IMR-90 (cell line): ENCODE results near the gene SNRPD3. TPM values are rescaled to one million over a fixed set of nuclear protein-coding genes. Genes with fewer than 3 reads are reported as not detected.
"Not testable (repeated sequence)": the region's sequence is repeated elsewhere in the genome, so short reads cannot be mapped to it uniquely, and the experiment has no call there.

Experiments
- ATAC-seq: fragments of 200-7000 bp; cut with Tn5 transposase; 2 replicates; pipeline ENCODE4 v1.9.1; 2020; ENCODE audit warnings: low read depth, mild to moderate bottlenecking, moderate library complexity
- BruUV-seq: library from RNA; stranded (reverse); fragments of 400-500 nt; replicated peaks from 2 replicates; lab custom pipeline; 2021; lab: Mats Ljungman, UMichigan
- CTCF ChIA-PET: fragments of 300-600 bp; formaldehyde crosslinking; extraction: SDS; loops from one replicate; lab custom pipeline; 2021; ENCODE audit warnings: antibody characterized with exemption; lab: Yijun Ruan, JAX
- POLR2A ChIA-PET: fragments of 300-600 bp; sonication (Branson Sonifier 250); formaldehyde crosslinking; loops from one replicate; lab custom pipeline; 2022; ENCODE audit warnings: antibody characterized with exemption; ENCODE audit not compliant: unreplicated experiment; lab: Charles Lee
- DNase-seq: peaks from one replicate; pipeline ENCODE4 v3.0.0; 2013
- H2AFZ ChIP-seq: replicated peaks from 2 replicates; pipeline ENCODE3; 2013; ENCODE audit warnings: low read length, mild to moderate bottlenecking; ENCODE audit not compliant: poor library complexity
- H2AK5ac ChIP-seq: 2 replicates; pipeline ENCODE4 v1.6.1; 2013; ENCODE audit warnings: low read depth, low read length, inconsistent platforms
- H2AK9ac ChIP-seq: replicated peaks from 2 replicates; pipeline ENCODE3; 2013; ENCODE audit warnings: mild to moderate bottlenecking, low read depth, low read length, moderate library complexity; ENCODE audit not compliant: poor library complexity
- H2BK120ac ChIP-seq: 2 replicates; pipeline ENCODE4 v1.6.1; 2013; ENCODE audit warnings: low read depth, low read length, inconsistent platforms
- H2BK15ac ChIP-seq: 3 replicates; pipeline ENCODE4 v1.6.1; 2013; ENCODE audit warnings: low read depth, low read length, inconsistent platforms
- H2BK20ac ChIP-seq: 2 replicates; pipeline ENCODE4 v1.6.1; 2013; ENCODE audit warnings: low read depth, mild to moderate bottlenecking, inconsistent platforms, low read length, moderate library complexity
- H2BK5ac ChIP-seq: 2 replicates; pipeline ENCODE4 v1.6.1; 2013; ENCODE audit warnings: mild to moderate bottlenecking, low read depth, low read length, inconsistent platforms; ENCODE audit not compliant: poor library complexity, severe bottlenecking
- H3K14ac ChIP-seq: replicated peaks from 2 replicates; pipeline ENCODE4 v1.6.1; 2013; ENCODE audit warnings: low read depth, low read length, inconsistent platforms
- H3K18ac ChIP-seq: 2 replicates; pipeline ENCODE4 v1.6.1; 2013; ENCODE audit warnings: low read depth, low read length, control low read depth
- H3K23ac ChIP-seq: 2 replicates; pipeline ENCODE4 v1.6.1; 2013; ENCODE audit warnings: low read depth, low read length, inconsistent platforms
- H3K27ac ChIP-seq: 2 replicates; pipeline ENCODE4 v1.5.1; 2013; ENCODE audit warnings: mild to moderate bottlenecking, control low read depth, low read length; ENCODE audit not compliant: insufficient read depth
- H3K27me3 ChIP-seq: 2 replicates; pipeline ENCODE4 v1.6.1; 2013; ENCODE audit warnings: low read length; ENCODE audit not compliant: control insufficient read depth, insufficient read depth
- H3K36me3 ChIP-seq: 2 replicates; pipeline ENCODE4 v1.6.1; 2013; ENCODE audit warnings: low read length, mixed read lengths; ENCODE audit not compliant: control insufficient read depth, insufficient read depth
- H3K4ac ChIP-seq: 2 replicates; pipeline ENCODE4 v1.6.1; 2013; ENCODE audit warnings: low read depth, low read length, inconsistent platforms
- H3K4me1 ChIP-seq: 2 replicates; pipeline ENCODE4 v1.6.1; 2013; ENCODE audit warnings: low read length, mixed read lengths; ENCODE audit not compliant: control insufficient read depth, insufficient read depth
- H3K4me2 ChIP-seq: 2 replicates; pipeline ENCODE4 v1.6.1; 2013; ENCODE audit warnings: low read depth, mild to moderate bottlenecking, control low read depth, low read length, moderate library complexity
- H3K4me3 ChIP-seq: 2 replicates; pipeline ENCODE4 v1.5.1; 2013; ENCODE audit warnings: low read depth, mild to moderate bottlenecking, control low read depth, low read length, moderate library complexity; ENCODE audit not compliant: insufficient read depth
- H3K56ac ChIP-seq: 2 replicates; pipeline ENCODE4 v1.6.1; 2013; ENCODE audit warnings: low read length, inconsistent platforms; ENCODE audit not compliant: insufficient read depth; ENCODE audit errors: extremely low read depth
- H3K79me1 ChIP-seq, 2 experiments: 2 replicates each; pipeline ENCODE4 v1.6.1; 2013; ENCODE audit warnings: low read length in 2 of 2, inconsistent platforms in 1 of 2, low read depth in 1 of 2
- H3K9ac ChIP-seq: 2 replicates; pipeline ENCODE4 v1.6.1; 2013; ENCODE audit warnings: low read depth, low read length, control low read depth
- H3K9me1 ChIP-seq: 2 replicates; pipeline ENCODE4 v1.6.1; 2013; ENCODE audit warnings: low read length, inconsistent platforms; ENCODE audit not compliant: insufficient read depth
- H3K9me3 ChIP-seq: 2 replicates; pipeline ENCODE4 v1.6.1; 2013; ENCODE audit warnings: low read length; ENCODE audit not compliant: control insufficient read depth, insufficient read depth
- H4K20me1 ChIP-seq: 2 replicates; pipeline ENCODE4 v1.6.1; 2013; ENCODE audit warnings: low read length, inconsistent platforms; ENCODE audit not compliant: insufficient read depth
- H4K5ac ChIP-seq: 2 replicates; pipeline ENCODE4 v1.6.1; 2013; ENCODE audit warnings: mild to moderate bottlenecking, low read depth, low read length, control low read depth
- H4K8ac ChIP-seq, 2 experiments: 2 replicates each; pipeline ENCODE4 v1.6.1; 2013; ENCODE audit warnings: low read depth in 2 of 2, low read length in 2 of 2, control low read depth in 1 of 2, inconsistent platforms in 1 of 2
- H4K91ac ChIP-seq: 2 replicates; pipeline ENCODE4 v1.6.1; 2013; ENCODE audit warnings: low read depth, low read length, inconsistent platforms; ENCODE audit not compliant: insufficient read depth
- WGBS, 2 experiments: methylation state at CpG; one replicate each; pipeline versions ENCODE4 v1.1.5 to v1.1.7; 2013; ENCODE audit warnings: missing lambda C conversion rate in 2 of 2; ENCODE audit not compliant: insufficient read length in 1 of 2; ENCODE audit errors: extremely low coverage in 2 of 2; 5-methylcytosine and 5-hydroxymethylcytosine counted together
- dilution Hi-C: fragments of 300-500 bp; cut with HindIII; formaldehyde crosslinking; loops from one replicate; pipeline ENCODE4 v1.14.3; 2018; ENCODE audit warnings: low sequenced_read_pairs; ENCODE audit not compliant: unreplicated experiment
- in situ Hi-C: fragments of 300-500 bp; cut with MboI; formaldehyde crosslinking; loops from 3 replicates; pipeline ENCODE4 v1.14.3; 2019; ENCODE audit warnings: low sequenced_read_pairs, inconsistent platforms, mixed read lengths
- intact Hi-C: fragments of 100-400 bp; cut with micrococcal nuclease; formaldehyde crosslinking; loops from 2 replicates; pipeline ENCODE4 v1.10.0; 2022
- polyA plus RNA-seq, 3 experiments: library from polyadenylated mRNA; depleted of rRNA; stranded (reverse); fragments of >200 nt; gene quantifications; 2 replicates each; pipeline ENCODE4 v1.2.3, GENCODE V29; 2012; ENCODE audit warnings: low replicate concordance in 1 of 3
- total RNA-seq: library from RNA; depleted of rRNA; stranded (reverse); fragments of >200 nt; gene quantifications from 2 replicates; pipeline ENCODE4 v1.2.3, GENCODE V29; 2012

The SNRPD3 gene
- total and polyA plus RNA-seq, 2 of the 4 experiments (the other 2 are of a cell fraction): 158 to 283 TPM

- WGBS, 2 experiments: no CpG with 5 or more reads among the region's 2 CpGs
- H3K23ac ChIP-seq, H3K4me3 ChIP-seq, H3K18ac ChIP-seq, in situ Hi-C loops, H2AFZ ChIP-seq, H2BK5ac ChIP-seq, H3K27me3 ChIP-seq, BruUV-seq, DNase-seq, intact Hi-C loops, H2AK5ac ChIP-seq, POLR2A ChIA-PET, H3K36me3 ChIP-seq, H4K5ac ChIP-seq, ATAC-seq, H4K8ac ChIP-seq, H3K9me1 ChIP-seq, dilution Hi-C loops, H2BK15ac ChIP-seq, H4K20me1 ChIP-seq, H3K14ac ChIP-seq, CTCF ChIA-PET, H3K56ac ChIP-seq, H4K91ac ChIP-seq, H2BK20ac ChIP-seq, H3K27ac ChIP-seq, H3K79me1 ChIP-seq, H2BK120ac ChIP-seq, H3K4me2 ChIP-seq, H3K9me3 ChIP-seq, H2AK9ac ChIP-seq, H3K4me1 ChIP-seq, H3K9ac ChIP-seq, H3K4ac ChIP-seq: not testable (repeated sequence)
Observed at GRCh38 chr22:24606340-24606739, 50.5 kb downstream of the SNRPD3 start.
